Chondrocyte (in vitro differentiated cells): ENCODE results near the gene SRSF3. TPM values are rescaled to one million over a fixed set of nuclear protein-coding genes. Genes with fewer than 3 reads are reported as not detected.

Experiments used
- DNase-seq: peaks from one replicate; pipeline ENCODE4 v3.0.0; 2021; ENCODE audit warnings: mixed read lengths, low spot score
- H3K27ac Mint-ChIP-seq: one replicate; pipeline ENCODE4 v1.8.0; 2021; ENCODE audit warnings: mild to moderate bottlenecking, moderate library complexity, mixed read lengths; ENCODE audit not compliant: unreplicated experiment
- H3K27me3 Mint-ChIP-seq: 2 replicates; pipeline ENCODE4 v1.8.0; 2021; ENCODE audit warnings: low read depth, mixed read lengths
- H3K36me3 Mint-ChIP-seq: 2 replicates; pipeline ENCODE4 v1.8.0; 2021; ENCODE audit warnings: low read depth, mixed read lengths
- H3K4me1 Mint-ChIP-seq: 2 replicates; pipeline ENCODE4 v1.8.0; 2021; ENCODE audit warnings: low read depth, mild to moderate bottlenecking, mixed read lengths
- H3K4me3 Mint-ChIP-seq: one replicate; pipeline ENCODE4 v1.8.0; 2021; ENCODE audit warnings: mild to moderate bottlenecking, moderate library complexity, mixed read lengths; ENCODE audit not compliant: unreplicated experiment
- H3K9me3 Mint-ChIP-seq: 2 replicates; pipeline ENCODE4 v1.8.0; 2021; ENCODE audit warnings: low read depth, mixed read lengths
- total RNA-seq: library from RNA; stranded (reverse); gene quantifications from 3 replicates; pipeline ENCODE4 v1.2.1, GENCODE V29; 2021
- TF ChIP-seq, protein P1 (sequence below): fragments of 200-600 bp; sonication (generic); IDR thresholded peaks from 2 replicates; pipeline ENCODE4 v1.5.0; 2021; ENCODE audit warnings: antibody characterized with exemption, mild to moderate bottlenecking, moderate library complexity

The SRSF3 gene
- total RNA-seq, 1 donor from 2014 or later = 191 TPM

DNA sequence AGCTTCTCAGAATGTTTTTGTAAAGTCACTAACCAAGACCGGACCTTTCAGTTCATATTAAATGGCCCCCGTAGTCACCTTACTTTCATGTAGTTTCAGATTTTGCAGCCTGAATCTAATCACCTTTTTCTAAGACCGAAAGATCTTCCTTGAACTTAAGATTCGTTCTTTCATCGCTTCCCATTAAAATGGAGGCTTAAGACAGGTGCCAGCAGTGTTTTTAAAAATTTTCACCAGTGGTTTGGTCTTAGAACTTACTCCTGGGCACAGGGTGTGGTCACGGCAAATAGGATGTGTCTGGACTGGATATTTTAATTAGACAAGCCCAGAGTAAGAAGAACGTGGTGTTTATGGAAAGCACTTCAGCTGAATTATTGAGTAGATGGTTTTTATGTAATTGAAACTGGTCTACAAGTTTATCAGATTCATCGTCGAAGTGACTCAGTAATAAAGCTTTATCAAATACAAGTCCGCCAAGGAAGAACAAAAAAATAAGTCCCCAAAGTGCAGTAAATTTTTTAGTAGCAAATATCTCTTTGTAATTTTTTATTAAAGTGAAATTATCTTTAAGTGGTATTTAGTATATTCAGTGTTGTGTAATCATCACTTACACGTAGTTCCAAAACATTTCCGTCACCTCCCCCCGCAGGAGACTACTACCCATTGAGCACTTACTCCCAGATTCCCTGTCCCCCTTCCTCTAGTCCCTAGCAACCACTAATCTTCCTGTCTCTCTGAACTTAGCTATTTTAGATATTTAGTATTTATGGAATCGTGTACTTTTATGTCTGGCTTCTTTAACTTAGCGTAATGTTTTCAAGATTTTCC, 868 bp downstream of the SRSF3 start:
- peak overlapping the region; percentile 100 for H3K27ac Mint-ChIP-seq
- no peaks in the 10 kb centered on the region for H3K27me3 Mint-ChIP-seq
- peaks cover 50% of the 10 kb centered on the region for H3K36me3 Mint-ChIP-seq
- TF ChIP-seq, protein P1, sequence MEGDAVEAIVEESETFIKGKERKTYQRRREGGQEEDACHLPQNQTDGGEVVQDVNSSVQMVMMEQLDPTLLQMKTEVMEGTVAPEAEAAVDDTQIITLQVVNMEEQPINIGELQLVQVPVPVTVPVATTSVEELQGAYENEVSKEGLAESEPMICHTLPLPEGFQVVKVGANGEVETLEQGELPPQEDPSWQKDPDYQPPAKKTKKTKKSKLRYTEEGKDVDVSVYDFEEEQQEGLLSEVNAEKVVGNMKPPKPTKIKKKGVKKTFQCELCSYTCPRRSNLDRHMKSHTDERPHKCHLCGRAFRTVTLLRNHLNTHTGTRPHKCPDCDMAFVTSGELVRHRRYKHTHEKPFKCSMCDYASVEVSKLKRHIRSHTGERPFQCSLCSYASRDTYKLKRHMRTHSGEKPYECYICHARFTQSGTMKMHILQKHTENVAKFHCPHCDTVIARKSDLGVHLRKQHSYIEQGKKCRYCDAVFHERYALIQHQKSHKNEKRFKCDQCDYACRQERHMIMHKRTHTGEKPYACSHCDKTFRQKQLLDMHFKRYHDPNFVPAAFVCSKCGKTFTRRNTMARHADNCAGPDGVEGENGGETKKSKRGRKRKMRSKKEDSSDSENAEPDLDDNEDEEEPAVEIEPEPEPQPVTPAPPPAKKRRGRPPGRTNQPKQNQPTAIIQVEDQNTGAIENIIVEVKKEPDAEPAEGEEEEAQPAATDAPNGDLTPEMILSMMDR = no peak
- peak overlapping the region; percentile 100 for H3K4me3 Mint-ChIP-seq
- H3K4me1 Mint-ChIP-seq = peaks cover 52% of the 10 kb centered on the region
- no peak for DNase-seq
- H3K9me3 Mint-ChIP-seq = no peaks in the 10 kb centered on the region

DNA sequence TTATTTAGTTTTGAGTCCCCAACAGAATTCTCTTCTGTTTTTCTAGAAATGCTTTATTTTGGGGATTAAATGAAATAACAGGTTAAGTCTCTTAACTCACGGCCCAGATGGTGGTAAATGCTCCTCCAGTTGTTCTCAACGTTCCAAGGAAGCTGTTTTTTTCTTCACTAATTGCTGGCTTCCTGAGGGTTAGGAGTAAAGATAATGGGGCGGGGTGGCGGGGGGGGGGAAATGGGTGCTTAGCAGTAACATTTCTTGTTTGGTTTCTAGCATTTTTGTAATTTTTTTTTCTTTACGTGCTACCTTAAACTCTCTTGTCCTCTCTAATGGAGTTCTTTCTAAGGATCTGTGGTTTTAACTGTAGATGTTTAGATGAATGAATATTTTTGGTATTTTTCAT, 2.2 kb downstream of the SRSF3 start:
- TF ChIP-seq, protein P1 = no peak
- Mint-ChIP-seq H3K27ac (peak overlapping the region; percentile 100), H3K36me3 (peaks cover 56% of the 10 kb centered on the region), H3K9me3 (no peaks in the 10 kb centered on the region), H3K27me3 (no peaks in the 10 kb centered on the region), H3K4me3 (peak overlapping the region; percentile 100), H3K4me1 (peaks cover 61% of the 10 kb centered on the region)
- DNase-seq = no peak

DNA sequence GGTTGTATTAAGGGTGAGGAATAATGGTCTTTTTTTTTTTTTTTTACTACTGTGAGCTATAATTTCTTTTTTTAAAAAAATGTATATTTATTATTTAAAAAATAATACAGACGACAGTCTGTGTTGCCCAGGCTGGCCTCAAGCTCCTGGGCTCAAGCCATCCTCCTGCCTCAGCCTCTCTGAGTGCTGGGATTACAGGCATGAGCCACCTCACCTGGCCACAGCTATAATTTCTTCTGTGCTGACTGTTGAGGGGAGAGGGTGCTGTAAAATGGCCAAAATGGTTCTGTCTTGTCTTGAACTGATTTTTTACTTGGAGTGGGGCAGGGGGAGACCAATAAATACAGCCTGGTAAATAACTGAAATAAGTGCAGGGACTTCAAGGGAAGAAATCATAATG, 3.6 kb downstream of the SRSF3 start:
- Mint-ChIP-seq H3K9me3 (no peaks in the 10 kb centered on the region), H3K4me3 (peak overlapping the region; percentile 100), H3K4me1 (peaks cover 68% of the 10 kb centered on the region), H3K36me3 (peaks cover 62% of the 10 kb centered on the region), H3K27ac (peak overlapping the region; percentile 100), H3K27me3 (no peaks in the 10 kb centered on the region)
- no peak for DNase-seq
- TF ChIP-seq, protein P1 = no peak

DNA sequence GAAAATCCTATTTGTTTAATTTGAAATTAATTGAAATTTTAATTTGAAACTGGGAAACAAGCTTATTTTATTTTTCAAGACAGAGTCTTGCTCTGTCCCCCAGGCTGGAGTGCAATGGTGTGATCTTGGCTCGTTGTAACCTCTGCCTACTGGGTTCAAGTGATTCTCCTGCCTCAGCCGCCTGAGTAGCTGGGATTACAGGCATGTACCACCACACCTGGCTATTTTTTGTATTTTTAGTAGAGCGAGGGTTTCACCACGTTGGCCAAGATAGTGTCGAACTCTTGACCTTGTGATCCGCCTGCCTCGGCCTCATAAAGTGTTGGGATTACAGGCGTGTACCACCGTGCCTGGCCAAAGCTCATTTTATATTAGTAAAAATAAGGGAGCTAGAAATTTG, 4.2 kb downstream of the SRSF3 start:
- TF ChIP-seq, protein P1 = no peak
- DNase-seq = no peak
- no peaks in the 10 kb centered on the region for H3K27me3 Mint-ChIP-seq
- H3K4me1 Mint-ChIP-seq = peaks cover 72% of the 10 kb centered on the region
- peaks cover 64% of the 10 kb centered on the region for H3K36me3 Mint-ChIP-seq
- H3K4me3 Mint-ChIP-seq = peak overlapping the region; percentile 100
- H3K9me3 Mint-ChIP-seq = no peaks in the 10 kb centered on the region
- H3K27ac Mint-ChIP-seq = peak overlapping the region; percentile 87

DNA sequence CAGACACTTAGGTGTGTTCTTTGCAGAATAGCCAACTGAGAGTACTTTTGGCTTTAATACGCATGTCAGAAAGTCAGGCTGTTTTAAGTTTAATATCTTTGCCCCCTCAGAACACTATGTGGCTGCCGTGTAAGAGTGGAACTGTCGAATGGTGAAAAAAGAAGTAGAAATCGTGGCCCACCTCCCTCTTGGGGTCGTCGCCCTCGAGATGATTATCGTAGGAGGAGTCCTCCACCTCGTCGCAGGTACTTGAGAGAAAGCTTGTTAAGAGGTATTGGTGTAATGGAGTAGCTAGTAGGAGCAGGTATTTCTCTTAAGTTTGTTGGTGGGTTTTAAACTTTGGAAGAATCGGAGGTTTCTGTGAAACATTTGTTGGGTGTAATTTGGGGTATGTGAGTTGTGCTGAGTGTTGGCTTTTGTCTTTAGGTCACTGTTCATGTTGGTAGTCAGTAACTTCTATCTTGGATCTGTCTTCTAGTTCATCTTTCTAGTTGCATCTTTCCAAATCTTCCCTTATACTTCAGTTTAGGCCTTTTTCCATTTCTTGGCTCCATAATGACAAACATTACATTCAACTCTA, 4.7 kb downstream of the SRSF3 start:
- Mint-ChIP-seq H3K4me3 (peak overlapping the region; percentile 100), H3K27me3 (no peaks in the 10 kb centered on the region), H3K4me1 (peaks cover 72% of the 10 kb centered on the region), H3K9me3 (no peaks in the 10 kb centered on the region), H3K27ac (peak overlapping the region; percentile 77), H3K36me3 (peaks cover 66% of the 10 kb centered on the region)
- TF ChIP-seq, protein P1 = no peak
- DNase-seq = no peak
